Measurements from ENCODE around the gene CD3E. TPM values are rescaled to one million over a fixed set of nuclear protein-coding genes. Genes with fewer than 3 reads are reported as not detected.

Gene CD3E
- total and polyA plus RNA-seq, 4 experiments from 2014 or later, result 581 to 999 (median 623) TPM

- Mint-ChIP-seq H3K27me3 (peaks cover 0 to 1% of the 10 kb centered on the region in 2 donors), H3K36me3 (peaks cover 45 to 59% of the 10 kb centered on the region in 2 donors), H3K9me3 (peaks cover 0 to 2% (median 0%) of the 10 kb centered on the region in 8 donors), H3K4me3 (peak overlapping the region; percentile 91 to 100 (median 97)), H3K4me1 (peaks cover 38 to 85% (median 58%) of the 10 kb centered on the region in 4 donors), H3K27ac (peak overlapping the region; percentile 97 to 100 (median 99))
- H3K27me3 ChIP-seq (ENCODE audit: insufficient read depth, low read length), result no peaks in the 10 kb centered on the region
- peak overlapping the region; percentile 93 for H3K27ac ChIP-seq (ENCODE audit: low read depth, low read length)
- ChIA-PET CTCF (ENCODE audit: partially characterized antibody) (interaction anchor here (1.4 to 2.6 kb wide), 3 partner anchors 11 to 143 kb away, joined by 5 to 14 read pairs (median 7); no protein-coding TSS in a partner anchor), POLR2A (ENCODE audit: partially characterized antibody) (interaction anchor here (0.6 to 9.2 kb wide), 21 partner anchors 8 to 445 kb away, joined by 3 to 65 read pairs (median 5); partner anchors contain the start of genes ARCN1, JAML, KMT2A and MPZL3)
- peak in 4 of 5 donors; percentile 26 to 68 (median 32) for DNase-seq
- H3K4me1 ChIP-seq (ENCODE audit: insufficient read depth, low read length), result peaks cover 69% of the 10 kb centered on the region
- intact Hi-C loops (cut with micrococcal nuclease), result loop anchor here (1.0 kb wide), 1 partner anchor 37 kb away; no protein-coding TSS in a partner anchor
- no peaks in the 10 kb centered on the region for H3K9me3 ChIP-seq (ENCODE audit: control insufficient read depth in 1 of 2, low read length in 2 of 2)
- H3K36me3 ChIP-seq (ENCODE audit: insufficient read depth, low read length), result peaks cover 11% of the 10 kb centered on the region
- H3K4me3 ChIP-seq (ENCODE audit: low read length in 2 of 2), result peak overlapping the region; percentile 89 to 97
Measured at GRCh38 chr11:118341815-118342489, 37.4 kb downstream of the CD3E start.

GRCh38 chr11:118342503-118343161 is 38.1 kb downstream of the CD3E start, which contains the start of gene CD3D:
CD3D (minus strand) TSS chr11:118342705; CDS start chr11:118342607, 98 bp downstream.
- Histone ChIP-seq H3K4me3 (ENCODE audit: low read length in 2 of 2) (peak within 1 kb of the TSS; percentile 89 to 97), H3K36me3 (ENCODE audit: insufficient read depth, low read length) (peaks cover 10% of the 10 kb centered on the region), H3K9me3 (ENCODE audit: control insufficient read depth in 1 of 2, low read length in 2 of 2) (no peaks in the 10 kb centered on the region), H3K4me1 (ENCODE audit: insufficient read depth, low read length) (peaks cover 72% of the 10 kb centered on the region), H3K27ac (ENCODE audit: low read depth, low read length) (peak within 1 kb of the TSS; percentile 93), H3K27me3 (ENCODE audit: insufficient read depth, low read length) (no peaks in the 10 kb centered on the region)
- DNase-seq, result peak; percentile 63 to 94 (median 71)
- POLR2A ChIA-PET (ENCODE audit: partially characterized antibody), result interaction anchor here (0.8 to 9.2 kb wide), 16 partner anchors 8 to 351 kb away, joined by 3 to 65 read pairs (median 6); partner anchors contain the start of genes ARCN1, JAML, KMT2A and MPZL3
- H3K4me1 Mint-ChIP-seq, result peaks cover 43 to 88% (median 63%) of the 10 kb centered on the region in 4 donors
- CTCF ChIA-PET (ENCODE audit: partially characterized antibody), result interaction anchor here (1.4 to 2.6 kb wide), 3 partner anchors 10 to 144 kb away, joined by 5 to 14 read pairs (median 8); no protein-coding TSS in a partner anchor
- H3K27me3 Mint-ChIP-seq, result peaks cover 0 to 1% of the 10 kb centered on the region in 2 donors
- H3K4me3 Mint-ChIP-seq, result peak within 1 kb of the TSS; percentile 91 to 100 (median 97)
- peak within 1 kb of the TSS; percentile 97 to 100 (median 99) for H3K27ac Mint-ChIP-seq
- intact Hi-C loops (cut with micrococcal nuclease), result loop anchor here (1.0 kb wide), 1 partner anchor 37 kb away; no protein-coding TSS in a partner anchor
- H3K9me3 Mint-ChIP-seq, result peaks cover 0 to 2% (median 0%) of the 10 kb centered on the region in 8 donors
- peaks cover 46 to 59% of the 10 kb centered on the region in 2 donors for H3K36me3 Mint-ChIP-seq

- Mint-ChIP-seq H3K36me3 (peaks cover 50 to 60% of the 10 kb centered on the region in 2 donors), H3K9me3 (peaks cover 0 to 2% (median 0%) of the 10 kb centered on the region in 8 donors), H3K27ac (peak overlapping the region; percentile 97 to 100 (median 99)), H3K4me3 (peak overlapping the region; percentile 91 to 100 (median 97)), H3K27me3 (peaks cover 0 to 1% of the 10 kb centered on the region in 2 donors), H3K4me1 (peaks cover 47 to 88% (median 65%) of the 10 kb centered on the region in 4 donors)
- DNase-seq, result peak in 2 of 5 donors; percentile 29 to 63
- CTCF ChIA-PET (ENCODE audit: partially characterized antibody), result interaction anchor here (1.4 kb wide), 1 partner anchor 145 kb away, joined by 8 read pairs; no protein-coding TSS in a partner anchor
- POLR2A ChIA-PET (ENCODE audit: partially characterized antibody), result interaction anchor here (1.2 to 9.2 kb wide), 11 partner anchors 9 to 140 kb away, joined by 3 to 65 read pairs (median 7); partner anchors contain the start of genes JAML, MPZL3 and UBE4A
- no peaks in the 10 kb centered on the region for H3K9me3 ChIP-seq (ENCODE audit: control insufficient read depth in 1 of 2, low read length in 2 of 2)
- peak overlapping the region; percentile 89 to 97 for H3K4me3 ChIP-seq (ENCODE audit: low read length in 2 of 2)
- H3K36me3 ChIP-seq (ENCODE audit: insufficient read depth, low read length), result peaks cover 9% of the 10 kb centered on the region
- H3K27ac ChIP-seq (ENCODE audit: low read depth, low read length), result peak overlapping the region; percentile 93
- peaks cover 72% of the 10 kb centered on the region for H3K4me1 ChIP-seq (ENCODE audit: insufficient read depth, low read length)
- intact Hi-C loops (cut with micrococcal nuclease), result no loop called here
- no peaks in the 10 kb centered on the region for H3K27me3 ChIP-seq (ENCODE audit: insufficient read depth, low read length)
Measured at GRCh38 chr11:118343248-118343647, 38.7 kb downstream of the CD3E start.

- peaks cover 11% of the 10 kb centered on the region for H3K36me3 ChIP-seq (ENCODE audit: insufficient read depth, low read length)
- H3K27ac Mint-ChIP-seq, result peak within 1 kb of the TSS; percentile 97 to 100 (median 99)
- H3K27me3 ChIP-seq (ENCODE audit: insufficient read depth, low read length), result no peaks in the 10 kb centered on the region
- H3K4me3 ChIP-seq (ENCODE audit: low read length in 2 of 2), result peak within 1 kb of the TSS; percentile 89 to 97
- peak; percentile 66 to 82 (median 71) for DNase-seq
- H3K36me3 Mint-ChIP-seq, result peaks cover 51 to 60% of the 10 kb centered on the region in 2 donors
- POLR2A ChIA-PET (ENCODE audit: partially characterized antibody), result interaction anchor here (0.7 to 9.2 kb wide), 11 partner anchors 10 to 342 kb away, joined by 3 to 65 read pairs (median 5); partner anchors contain the start of genes MPZL3 and UBE4A
- no peaks in the 10 kb centered on the region for H3K9me3 Mint-ChIP-seq
- peaks cover 72% of the 10 kb centered on the region for H3K4me1 ChIP-seq (ENCODE audit: insufficient read depth, low read length)
- peak within 1 kb of the TSS; percentile 93 for H3K27ac ChIP-seq (ENCODE audit: low read depth, low read length)
- intact Hi-C loops (cut with micrococcal nuclease), result loop anchor here (1.0 kb wide), 1 partner anchor 9 kb away; no protein-coding TSS in a partner anchor
- CTCF ChIA-PET (ENCODE audit: partially characterized antibody), result no interaction called here
- H3K4me1 Mint-ChIP-seq, result peaks cover 48 to 88% (median 65%) of the 10 kb centered on the region in 4 donors
- H3K27me3 Mint-ChIP-seq, result no peaks in the 10 kb centered on the region
- H3K9me3 ChIP-seq (ENCODE audit: control insufficient read depth in 1 of 2, low read length in 2 of 2), result no peaks in the 10 kb centered on the region
- H3K4me3 Mint-ChIP-seq, result peak within 1 kb of the TSS; percentile 91 to 100 (median 97)
Measured at GRCh38 chr11:118343981-118344515, 39.5 kb downstream of the CD3E start, which contains the start of gene CD3G. CD3G (plus strand) TSS chr11:118344344; CDS start chr11:118344424, 80 bp downstream.

- no peaks in the 10 kb centered on the region for H3K9me3 Mint-ChIP-seq
- H3K4me1 ChIP-seq (ENCODE audit: insufficient read depth, low read length), result peaks cover 53% of the 10 kb centered on the region
- peak overlapping the region; percentile 78 to 98 (median 90) for H3K27ac Mint-ChIP-seq
- no peaks in the 10 kb centered on the region for H3K9me3 ChIP-seq (ENCODE audit: control insufficient read depth in 1 of 2, low read length in 2 of 2)
- peaks cover 44 to 64% (median 54%) of the 10 kb centered on the region in 4 donors for H3K4me1 Mint-ChIP-seq
- peaks cover 57 to 73% of the 10 kb centered on the region in 2 donors for H3K36me3 Mint-ChIP-seq
- no peaks in the 10 kb centered on the region for H3K27me3 Mint-ChIP-seq
- intact Hi-C loops (cut with micrococcal nuclease), result no loop called here
- peak overlapping the region in 3 of 8 donors; percentile 5 to 65 (median 24) for H3K4me3 Mint-ChIP-seq
- H3K27me3 ChIP-seq (ENCODE audit: insufficient read depth, low read length), result no peaks in the 10 kb centered on the region
- DNase-seq, result no peak
- peaks cover 47% of the 10 kb centered on the region for H3K36me3 ChIP-seq (ENCODE audit: insufficient read depth, low read length)
- H3K4me3 ChIP-seq (ENCODE audit: low read length in 2 of 2), result no peak overlapping the region
- ChIA-PET POLR2A (ENCODE audit: partially characterized antibody) (interaction anchor here (0.7 to 1.8 kb wide), 2 partner anchors 10 to 172 kb away, joined by 3 to 5 read pairs; no protein-coding TSS in a partner anchor), CTCF (ENCODE audit: partially characterized antibody) (no interaction called here)
- H3K27ac ChIP-seq (ENCODE audit: low read depth, low read length), result peak overlapping the region; percentile 32
Measured at GRCh38 chr11:118349475-118349874, 44.9 kb downstream of the CD3E start.

- Histone ChIP-seq H3K4me3 (ENCODE audit: low read length in 2 of 2) (no peak overlapping the region), H3K9me3 (ENCODE audit: control insufficient read depth in 1 of 2, low read length in 2 of 2) (no peaks in the 10 kb centered on the region), H3K4me1 (ENCODE audit: insufficient read depth, low read length) (peaks cover 22% of the 10 kb centered on the region), H3K27me3 (ENCODE audit: insufficient read depth, low read length) (no peaks in the 10 kb centered on the region), H3K36me3 (ENCODE audit: insufficient read depth, low read length) (peaks cover 47% of the 10 kb centered on the region), H3K27ac (ENCODE audit: low read depth, low read length) (peak overlapping the region; percentile 44)
- intact Hi-C loops (cut with micrococcal nuclease), result loop anchor here (1.0 to 5.0 kb wide), 5 partner anchors 9 to 206 kb away; partner anchors contain the start of genes CD3E and CD3G
- ChIA-PET POLR2A (ENCODE audit: partially characterized antibody) (interaction anchor here (0.9 to 1.6 kb wide), 2 partner anchors 11 to 14 kb away, joined by 7 read pairs; partner anchors contain the start of gene CD3D), CTCF (ENCODE audit: partially characterized antibody) (interaction anchor here (0.7 to 5.2 kb wide), 13 partner anchors 10 to 154 kb away, joined by 3 to 34 read pairs (median 5); partner anchors contain the start of genes CD3D and JAML)
- Mint-ChIP-seq H3K27ac (peak overlapping the region; percentile 86 to 96 (median 93)), H3K36me3 (peaks cover 41 to 61% of the 10 kb centered on the region in 2 donors), H3K9me3 (no peaks in the 10 kb centered on the region), H3K4me1 (peaks cover 22 to 29% (median 24%) of the 10 kb centered on the region in 4 donors), H3K4me3 (no peak overlapping the region), H3K27me3 (no peaks in the 10 kb centered on the region)
- peak in 4 of 5 donors; percentile 53 to 64 (median 63) for DNase-seq
Measured at GRCh38 chr11:118353084-118353710, 48.7 kb downstream of the CD3E start.
